Embryonic facial prominence (tissue), 1 donor: ENCODE results near the gene ADARB2.
"Not testable (repeated sequence)": the region's sequence is repeated elsewhere in the genome, so short reads cannot be mapped to it uniquely, and the experiment has no call there.

Experiments
- DNase-seq: peaks from one replicate; pipeline ENCODE4 v3.0.0-alpha.2; 2016; ENCODE audit errors: extremely low spot score

The ADARB2 gene

GRCh38 chr10:1232164-1232911, 505.0 kb downstream of the ADARB2 start:
- no peak for DNase-seq

GRCh38 chr10:1230592-1231275, 506.6 kb downstream of the ADARB2 start:
- DNase-seq: no peak

GRCh38 chr10:1230138-1230537, 507.2 kb downstream of the ADARB2 start:
- DNase-seq: no peak

DNA sequence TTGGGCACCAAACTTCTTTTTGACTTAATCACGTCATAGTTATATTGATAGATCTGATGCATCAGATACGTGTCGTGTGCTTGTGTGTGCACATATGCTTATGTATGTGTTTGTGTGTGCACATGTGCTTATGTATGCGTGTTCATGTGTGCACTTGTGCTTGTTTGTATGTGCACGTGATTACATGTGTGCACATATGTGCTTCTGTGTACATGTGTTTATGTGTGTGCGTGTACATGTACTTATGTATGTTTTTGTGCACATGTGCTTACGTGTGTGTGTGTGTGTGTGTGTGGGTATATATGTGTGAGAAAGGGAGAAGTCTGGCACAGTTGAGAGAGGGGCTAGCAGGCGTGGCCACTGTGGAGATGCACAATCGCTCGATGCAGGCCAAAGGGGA, 507.8 kb downstream of the ADARB2 start:
- DNase-seq: no peak

GRCh38 chr10:1229116-1229515, 508.2 kb downstream of the ADARB2 start:
- no peak for DNase-seq

DNA sequence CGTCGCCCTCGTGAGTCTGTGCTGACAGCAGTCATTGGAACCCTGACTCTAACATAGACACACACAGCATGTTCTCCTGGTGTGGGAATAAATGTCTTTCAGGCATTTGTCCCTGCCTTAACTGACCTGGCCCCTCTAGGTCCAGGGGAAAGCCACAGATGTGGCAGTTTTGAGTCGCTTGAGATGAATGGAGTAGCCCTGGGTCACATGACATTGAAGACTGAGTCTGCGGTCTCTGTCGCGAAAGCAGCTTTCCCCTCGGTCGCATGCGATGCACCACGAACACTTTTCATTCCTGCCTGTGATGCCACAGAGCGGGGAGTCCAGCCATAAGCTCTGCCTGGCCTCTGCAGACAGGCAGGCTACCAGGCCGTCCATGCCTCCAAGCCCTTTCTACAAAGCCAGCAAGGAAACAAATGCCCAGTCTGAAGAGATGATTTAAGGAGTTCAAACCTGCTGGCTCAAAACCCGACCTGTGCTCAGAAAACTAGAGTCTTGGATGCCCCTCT, 508.8 kb downstream of the ADARB2 start:
- DNase-seq: no peak

DNA sequence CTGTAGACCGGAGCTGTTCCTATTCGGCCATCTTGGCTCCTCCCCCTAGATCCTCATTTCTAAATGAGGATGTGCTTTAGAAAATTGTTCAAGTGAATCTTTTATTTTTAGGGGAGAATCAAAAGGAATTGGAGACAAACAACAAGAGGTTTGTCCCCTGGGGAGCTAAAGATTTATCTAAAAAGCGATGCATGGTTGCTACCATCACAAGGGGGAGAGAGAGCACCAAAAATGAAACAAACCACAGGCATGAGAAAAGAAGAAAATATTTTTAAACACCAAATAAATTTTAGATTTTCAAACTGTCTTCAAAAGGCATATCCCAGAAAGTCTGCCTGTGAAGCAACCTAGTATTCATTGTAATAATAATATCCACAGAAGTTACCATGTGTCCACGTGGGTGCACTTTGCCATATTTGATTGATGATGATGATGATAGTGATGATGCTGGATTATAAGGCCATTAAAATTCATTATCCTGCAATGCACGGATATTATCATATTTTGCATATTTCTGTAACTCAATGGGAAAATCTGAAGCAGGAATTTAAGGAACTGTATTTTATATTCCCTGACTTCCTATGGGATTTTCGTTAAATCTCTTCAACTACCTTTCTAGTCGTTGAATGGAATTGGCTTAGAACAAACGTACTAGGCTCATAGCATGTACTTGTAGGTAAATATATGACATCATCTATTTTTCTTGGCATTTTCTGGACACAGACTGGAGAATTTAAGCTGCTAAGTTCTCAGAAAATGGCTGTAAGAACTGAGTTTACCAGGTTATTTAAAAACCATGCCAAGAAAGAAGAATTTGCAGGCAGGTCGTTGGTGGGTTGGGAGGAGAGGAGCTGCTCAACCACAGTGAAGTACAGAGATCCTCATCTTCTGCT, 509.6 kb downstream of the ADARB2 start:
- DNase-seq: no peak

- not testable (repeated sequence) for DNase-seq
Measured at GRCh38 chr10:1226907-1227306, 510.4 kb downstream of the ADARB2 start.

DNA sequence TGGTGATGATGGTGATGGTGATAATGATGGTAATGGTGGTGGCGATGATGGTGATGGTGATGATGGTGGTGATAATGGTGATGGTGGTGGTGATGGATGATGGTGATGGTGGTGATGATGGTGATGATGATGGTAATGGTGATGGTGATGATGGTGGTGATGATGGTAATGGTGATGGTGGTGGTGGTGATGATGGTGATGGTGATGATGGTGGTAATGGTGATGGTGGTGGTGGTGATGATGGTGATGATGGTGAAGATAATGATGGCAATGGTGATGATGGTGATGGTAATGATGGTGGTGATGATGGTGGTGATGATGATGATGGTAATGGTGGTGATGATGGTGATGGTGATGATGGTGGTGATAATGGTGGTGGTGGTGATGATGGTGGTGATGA, 517.5 kb downstream of the ADARB2 start:
- DNase-seq: not testable (repeated sequence)

DNA sequence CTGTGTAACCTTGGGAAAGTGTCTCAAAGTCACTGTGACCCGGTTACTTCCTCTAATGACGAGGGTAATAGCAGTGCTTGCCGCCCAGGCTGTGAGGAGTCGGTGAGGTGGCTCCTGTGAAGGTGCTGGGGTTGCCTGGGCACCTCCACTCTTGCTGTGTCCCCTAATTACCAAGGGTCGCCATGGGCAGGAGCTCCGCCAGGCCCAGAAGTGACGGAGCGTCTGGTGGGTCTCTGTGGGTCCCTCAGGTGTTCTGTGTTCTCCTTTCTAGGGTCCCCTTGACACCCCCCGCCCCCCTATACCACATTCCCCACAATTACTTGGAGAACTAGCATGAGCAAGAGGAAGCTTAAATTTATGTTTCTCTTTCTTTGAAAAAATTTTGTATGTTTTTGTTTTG, 519.7 kb downstream of the ADARB2 start:
- no peak for DNase-seq

- no peak for DNase-seq
Measured at GRCh38 chr10:1217237-1217587, 520.1 kb downstream of the ADARB2 start.

DNA sequence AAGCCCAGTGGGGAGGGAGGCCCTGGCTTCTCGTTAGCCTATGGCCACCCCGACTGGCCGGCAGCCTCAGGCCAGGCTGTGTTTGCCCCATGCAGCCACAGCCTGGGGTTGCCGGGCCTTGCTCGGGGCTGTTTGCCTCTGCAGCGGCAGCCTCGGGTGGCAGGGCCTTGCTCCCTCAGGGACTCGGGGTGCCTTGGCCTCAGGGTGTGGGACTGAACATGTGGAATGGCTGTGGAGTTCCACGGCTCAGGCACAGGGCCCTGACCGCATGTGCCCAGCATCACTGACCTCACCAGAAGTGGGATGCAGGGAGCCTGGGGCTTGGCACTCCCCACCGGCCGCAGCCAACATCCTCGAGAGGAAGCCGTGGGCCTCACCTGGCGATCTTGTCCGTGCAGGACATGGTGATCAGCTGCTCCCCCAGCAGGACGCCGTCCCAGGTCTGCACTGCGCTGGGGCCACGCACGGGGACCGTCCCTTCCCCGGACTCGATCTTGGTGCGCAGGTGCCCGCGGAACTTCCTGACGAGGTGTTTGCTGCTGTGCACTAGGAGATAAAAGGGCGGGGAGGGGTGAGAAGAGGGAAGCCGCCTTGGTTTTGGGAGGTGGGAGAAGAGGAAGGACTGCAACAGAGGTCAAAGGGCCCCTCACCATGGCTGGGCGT, 520.6 kb downstream of the ADARB2 start:
- DNase-seq: no peak

GRCh38 chr10:1215862-1216573, 521.3 kb downstream of the ADARB2 start:
- DNase-seq: no peak

- no peak for DNase-seq
Measured at GRCh38 chr10:1214882-1215540, 522.3 kb downstream of the ADARB2 start.

- no peak for DNase-seq
Measured at GRCh38 chr10:1214071-1214675, 523.2 kb downstream of the ADARB2 start.

- DNase-seq: no peak
Measured at GRCh38 chr10:1213252-1214070, 523.9 kb downstream of the ADARB2 start.

GRCh38 chr10:1212571-1213141, 524.7 kb downstream of the ADARB2 start:
- DNase-seq: no peak

DNA sequence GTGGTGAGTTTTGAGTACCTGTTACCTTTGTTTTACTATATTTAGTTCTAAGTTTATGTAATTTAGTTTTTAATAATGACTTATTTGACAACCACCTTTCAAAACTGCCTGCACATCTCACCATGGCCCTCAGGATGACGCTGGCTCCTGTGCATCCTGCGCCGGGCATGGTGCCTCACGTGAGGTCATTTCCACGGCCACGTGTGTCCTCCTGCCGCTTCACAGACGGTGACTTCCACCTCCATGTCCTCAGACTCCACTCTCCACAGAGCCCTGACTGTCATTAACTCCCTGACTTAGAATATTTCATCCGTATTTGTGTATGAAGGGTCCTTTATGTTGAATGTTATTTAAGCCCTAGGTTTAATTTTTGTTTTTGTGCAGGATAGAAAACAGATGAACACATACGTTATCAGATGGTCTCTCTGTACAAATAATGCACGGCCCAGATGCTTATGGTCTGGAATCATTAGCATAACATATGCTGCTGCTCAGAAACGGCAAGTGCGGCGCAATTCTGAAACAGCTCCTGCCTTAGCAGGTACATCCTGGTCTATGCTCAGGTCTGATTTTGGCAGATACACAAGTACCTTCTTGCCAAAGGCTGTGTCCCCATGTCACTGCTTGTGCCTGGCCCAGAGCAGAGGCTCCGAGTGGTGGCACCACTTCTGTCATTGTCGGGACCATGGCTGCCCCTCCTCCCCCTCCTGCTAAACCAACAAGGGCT, 525.3 kb downstream of the ADARB2 start:
- DNase-seq: no peak
